22Rv1 (cell line): ENCODE data around the gene NKD1.

ENCODE experiments used
- ZFX ChIP-seq: fragments of 450-650 bp; IDR thresholded peaks from 2 replicates; pipeline ENCODE4 v1.6.1; 2017; ENCODE audit warnings: antibody characterized with exemption, borderline replicate concordance
- TF ChIP-seq, protein P1 (sequence below): fragments of 450-650 bp; IDR thresholded peaks from 2 replicates; pipeline ENCODE4 v1.5.1; 2017; ENCODE audit warnings: mild to moderate bottlenecking

DNA sequence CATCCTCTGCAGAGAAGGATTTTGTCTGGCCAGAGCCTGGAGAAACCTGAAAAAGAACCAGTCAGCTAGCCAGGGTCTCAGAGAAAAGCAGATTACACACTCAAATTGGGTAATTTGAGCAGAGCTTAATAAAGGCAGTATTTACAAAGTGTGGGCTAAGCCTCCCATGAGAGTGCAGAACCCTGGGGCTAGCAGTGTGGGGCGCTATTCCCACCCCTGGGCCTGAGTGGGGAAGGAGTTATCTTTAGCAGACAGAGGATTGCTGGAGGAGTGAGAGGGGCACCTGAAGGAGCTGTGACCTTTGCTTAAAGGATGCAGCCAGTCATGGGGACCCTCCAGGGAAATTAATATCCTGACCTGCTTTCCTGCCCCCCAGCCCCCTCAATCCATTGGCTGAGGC, 86.8 kb downstream of the NKD1 start:
- TF ChIP-seq, protein P1, sequence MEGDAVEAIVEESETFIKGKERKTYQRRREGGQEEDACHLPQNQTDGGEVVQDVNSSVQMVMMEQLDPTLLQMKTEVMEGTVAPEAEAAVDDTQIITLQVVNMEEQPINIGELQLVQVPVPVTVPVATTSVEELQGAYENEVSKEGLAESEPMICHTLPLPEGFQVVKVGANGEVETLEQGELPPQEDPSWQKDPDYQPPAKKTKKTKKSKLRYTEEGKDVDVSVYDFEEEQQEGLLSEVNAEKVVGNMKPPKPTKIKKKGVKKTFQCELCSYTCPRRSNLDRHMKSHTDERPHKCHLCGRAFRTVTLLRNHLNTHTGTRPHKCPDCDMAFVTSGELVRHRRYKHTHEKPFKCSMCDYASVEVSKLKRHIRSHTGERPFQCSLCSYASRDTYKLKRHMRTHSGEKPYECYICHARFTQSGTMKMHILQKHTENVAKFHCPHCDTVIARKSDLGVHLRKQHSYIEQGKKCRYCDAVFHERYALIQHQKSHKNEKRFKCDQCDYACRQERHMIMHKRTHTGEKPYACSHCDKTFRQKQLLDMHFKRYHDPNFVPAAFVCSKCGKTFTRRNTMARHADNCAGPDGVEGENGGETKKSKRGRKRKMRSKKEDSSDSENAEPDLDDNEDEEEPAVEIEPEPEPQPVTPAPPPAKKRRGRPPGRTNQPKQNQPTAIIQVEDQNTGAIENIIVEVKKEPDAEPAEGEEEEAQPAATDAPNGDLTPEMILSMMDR = no peak
- no peak for TF ChIP-seq ZFX
